Transverse colon (tissue), 4 donors: ENCODE measurements around the gene DGKD. TPM values are rescaled to one million over a fixed set of nuclear protein-coding genes. Genes with fewer than 3 reads are reported as not detected.
"Not testable (repeated sequence)": the region's sequence is repeated elsewhere in the genome, so short reads cannot be mapped to it uniquely, and the experiment has no call there.

ENCODE experiments used
- DNase-seq: peaks from one replicate; pipeline ENCODE4 v3.0.0-alpha.2; 2019
- H3K27ac ChIP-seq, 4 donors: fragments of 200-600 bp; sonication (generic); 2 replicates each; pipeline ENCODE4 v1.5.1; 2016 to 2018; ENCODE audit warnings: inconsistent platforms in 4 of 4
- H3K27me3 ChIP-seq: fragments of 200-600 bp; sonication (generic); 2 replicates; pipeline ENCODE4 v1.5.1; 2017; ENCODE audit warnings: inconsistent platforms
- H3K36me3 ChIP-seq, 4 donors: fragments of 200-600 bp; sonication (generic); 2 replicates each; pipeline ENCODE4 v1.5.1; 2017 to 2019; ENCODE audit warnings: inconsistent platforms in 4 of 4
- H3K4me1 ChIP-seq, 4 donors: fragments of 200-600 bp; sonication (generic); 2 replicates each; pipeline ENCODE4 v1.5.1; 2017 to 2020; ENCODE audit warnings: inconsistent platforms in 4 of 4
- H3K4me3 ChIP-seq, 4 donors: fragments of 200-600 bp; sonication (generic); 1 replicate in 1 of 4; 2 replicates in 3 of 4; pipeline versions ENCODE4 v1.5.1 to v1.6.1; 2017 to 2019; ENCODE audit warnings: inconsistent platforms in 4 of 4
- H3K9me3 ChIP-seq, 2 donors: fragments of 200-600 bp; sonication (generic); 2 replicates each; pipeline ENCODE4 v1.5.1; 2017 to 2019; ENCODE audit warnings: inconsistent platforms in 2 of 2
- CTCF ChIP-seq, 5 experiments: fragments of 200-600 bp in 3 of 5; fragments of 450-650 bp in 2 of 5; sonication (generic) in 3 of 5; IDR thresholded peaks; 1 replicate in 2 of 5; 2 replicates in 3 of 5; pipeline ENCODE4 v1.5.1; 2016 to 2017; ENCODE audit warnings: antibody characterized with exemption in 5 of 5, inconsistent platforms in 3 of 5, mild to moderate bottlenecking in 2 of 5, moderate library complexity in 1 of 5
- EP300 ChIP-seq: sonication (generic); formaldehyde crosslinking; IDR thresholded peaks from one replicate; pipeline ENCODE4 v1.6.1; 2017; ENCODE audit warnings: antibody characterized with exemption, low read depth
- POLR2A ChIP-seq: fragments of 450-650 bp; IDR thresholded peaks from one replicate; pipeline ENCODE4 v1.6.1; 2016; ENCODE audit warnings: antibody characterized with exemption, mild to moderate bottlenecking, moderate library complexity
- POLR2AphosphoS5 ChIP-seq, 3 donors: sonication (generic); formaldehyde crosslinking; IDR thresholded peaks; one replicate each; pipeline ENCODE4 v1.6.1; 2016; ENCODE audit warnings: antibody characterized with exemption in 3 of 3
- WGBS, 2 donors: methylation state at CpG; one replicate each; pipeline ENCODE4 v1.1.5; 2018; ENCODE audit warnings: low coverage in 1 of 2; 5-methylcytosine and 5-hydroxymethylcytosine counted together
- in situ Hi-C, 4 donors: fragments of 200-750 bp; cut with MboI; loops; one replicate each; pipeline versions ENCODE4 v1.15.0 to v1.15.1; 2017; ENCODE audit warnings: low sequenced_read_pairs in 3 of 4, low pct_ligation_motif_present in 1 of 4, low pct_unique_long_range_greater_than_20kb in 1 of 4
- intact Hi-C: fragments of 100-400 bp; cut with DNase I; formaldehyde crosslinking; loops from one replicate; pipeline ENCODE4 v1.15.1; 2023; ENCODE audit warnings: low total_unique reads
- total RNA-seq, 4 donors: library from RNA; depleted of rRNA; stranded (reverse); fragments of >200 nt; gene quantifications; one replicate each; pipeline ENCODE4 v1.1.0, GENCODE V29; 2016

DGKD gene
- total RNA-seq, 4 donors from 2014 or later = 55.7 to 166 (median 91.5) TPM

GRCh38 chr2:233389601-233390125 lies 35.4 kb downstream of the DGKD start:
- no peak for DNase-seq
- Histone ChIP-seq H3K27ac (peak overlapping the region; percentile 81 to 86 (median 82)), H3K27me3 (no peaks in the 10 kb centered on the region), H3K36me3 (peaks cover 0 to 4% (median 2%) of the 10 kb centered on the region in 4 donors), H3K4me3 (no peak overlapping the region), H3K4me1 (peaks cover 16 to 29% (median 23%) of the 10 kb centered on the region in 4 donors), H3K9me3 (no peaks in the 10 kb centered on the region)
- in situ Hi-C loops (no loop called here), intact Hi-C loops (no loop called here)
- 93 to 100% methylated on average over 6 to 8 of the region's 8 CpGs for WGBS, 2 donors
- TF ChIP-seq CTCF (IDR thresholded peaks at IDR 0.05) = no peak
- no peak for TF ChIP-seq EP300
- TF ChIP-seq POLR2A = no peak
- TF ChIP-seq POLR2AphosphoS5 (IDR thresholded peaks at IDR 0.05) = no peak

- in situ Hi-C loops (no loop called here), intact Hi-C loops (no loop called here)
- TF ChIP-seq CTCF (IDR thresholded peaks at IDR 0.05) = no peak
- TF ChIP-seq EP300 = no peak
- TF ChIP-seq POLR2AphosphoS5 (IDR thresholded peaks at IDR 0.05) = no peak
- no peak for TF ChIP-seq POLR2A
- Histone ChIP-seq H3K27me3 (no peaks in the 10 kb centered on the region), H3K36me3 (peaks cover 0 to 4% (median 2%) of the 10 kb centered on the region in 4 donors), H3K4me1 (no peaks in the 10 kb centered on the region), H3K27ac (no peak overlapping the region), H3K4me3 (no peak overlapping the region), H3K9me3 (no peaks in the 10 kb centered on the region)
- DNase-seq = no peak
- 97 to 100% methylated on average over 6 to 7 of the region's 7 CpGs for WGBS, 2 donors
These were observed 41.4 kb downstream of the DGKD start for GRCh38 chr2:233395687-233396086.

GRCh38 chr2:233396726-233397665 lies 42.7 kb downstream of the DGKD start:
- intact Hi-C loops, H3K9me3 ChIP-seq, H3K36me3 ChIP-seq, H3K27ac ChIP-seq, H3K27me3 ChIP-seq, H3K4me3 ChIP-seq, DNase-seq, H3K4me1 ChIP-seq, in situ Hi-C loops: not testable (repeated sequence)
- WGBS, 2 donors = 81 to 86% methylated on average over 3 to 11 of the region's 12 CpGs

- H3K27ac ChIP-seq = no peak overlapping the region
- H3K4me1 ChIP-seq = peaks cover 0 to 13% (median 6%) of the 10 kb centered on the region in 4 donors
- in situ Hi-C loops (no loop called here), intact Hi-C loops (no loop called here)
- H3K9me3 ChIP-seq = no peaks in the 10 kb centered on the region
- no peak for TF ChIP-seq POLR2AphosphoS5 (IDR thresholded peaks at IDR 0.05)
- TF ChIP-seq EP300 = no peak
- no peak for TF ChIP-seq POLR2A
- TF ChIP-seq CTCF (IDR thresholded peaks at IDR 0.05) = no peak
- WGBS, 2 donors = 69% methylated on average over 8 of the region's 8 CpGs; no CpG with 5 or more reads in 1 of the 2 donors
- H3K4me3 ChIP-seq = no peak overlapping the region
- no peak for DNase-seq
- no peaks in the 10 kb centered on the region for H3K36me3 ChIP-seq
- no peaks in the 10 kb centered on the region for H3K27me3 ChIP-seq
These were observed 45.3 kb downstream of the DGKD start for GRCh38 chr2:233399306-233400225.
